Fibroblast of lung (primary cell): Measurements from ENCODE around the gene IGSF9B. TPM values are rescaled to one million over a fixed set of nuclear protein-coding genes. Genes with fewer than 3 reads are reported as not detected.

Experiments used
- DNase-seq, 2 donors: peaks; one replicate each; pipeline versions ENCODE4 v3.0.0 to v3.0.0-alpha.2; 2010; ENCODE audit warnings: low read depth in 2 of 2
- H2AFZ ChIP-seq: 2 replicates; pipeline ENCODE4 v1.5.1; 2012; ENCODE audit warnings: low read length, control low read depth, inconsistent platforms
- H3K27ac ChIP-seq: 2 replicates; pipeline ENCODE4 v1.5.1; 2011; ENCODE audit warnings: low read length, control low read depth; ENCODE audit not compliant: insufficient read depth
- H3K27me3 ChIP-seq: 2 replicates; pipeline ENCODE4 v1.5.1; 2011; ENCODE audit warnings: mild to moderate bottlenecking, low read length; ENCODE audit not compliant: control insufficient read depth, insufficient read depth
- H3K36me3 ChIP-seq: 2 replicates; pipeline ENCODE4 v1.5.1; 2011; ENCODE audit warnings: low read length; ENCODE audit not compliant: control insufficient read depth, insufficient read depth
- H3K4me1 ChIP-seq: 2 replicates; pipeline ENCODE4 v1.5.1; 2011; ENCODE audit warnings: low read length; ENCODE audit not compliant: control insufficient read depth, insufficient read depth; ENCODE audit errors: extremely low read depth
- H3K4me2 ChIP-seq: 2 replicates; pipeline ENCODE4 v1.5.1; 2011; ENCODE audit warnings: low read length, control low read depth; ENCODE audit not compliant: insufficient read depth; ENCODE audit errors: extremely low read depth
- H3K4me3 ChIP-seq, 4 experiments: fragments of 200-600 bp in 1 of 4; sonication (generic) in 1 of 4; replicated peaks in 1 of 4; 2 replicates each; pipeline ENCODE4 v1.5.1; 2011 to 2016; ENCODE audit warnings: low read length in 4 of 4, low read depth in 3 of 4, mild to moderate bottlenecking in 3 of 4, control low read depth in 2 of 4, inconsistent platforms in 1 of 4, mixed read lengths in 1 of 4; ENCODE audit not compliant: insufficient read depth in 1 of 4; ENCODE audit errors: control extremely low read depth in 1 of 4
- H3K79me2 ChIP-seq: 2 replicates; pipeline ENCODE4 v1.5.1; 2012; ENCODE audit warnings: mild to moderate bottlenecking, low read length, inconsistent platforms; ENCODE audit not compliant: control insufficient read depth, insufficient read depth
- H3K9ac ChIP-seq: 2 replicates; pipeline ENCODE4 v1.5.1; 2011; ENCODE audit warnings: mild to moderate bottlenecking, low read length, control low read depth; ENCODE audit not compliant: insufficient read depth
- H3K9me3 ChIP-seq: 2 replicates; pipeline ENCODE4 v1.5.1; 2012; ENCODE audit warnings: low read depth, low read length; ENCODE audit not compliant: control insufficient read depth, insufficient read depth
- H4K20me1 ChIP-seq: 2 replicates; pipeline ENCODE4 v1.5.1; 2011; ENCODE audit warnings: low read length; ENCODE audit not compliant: control insufficient read depth, insufficient read depth; ENCODE audit errors: extremely low read depth
- CTCF ChIP-seq, 2 donors: IDR thresholded peaks in 1 of 2; conservative IDR thresholded peaks in 1 of 2; 1 replicate in 1 of 2; 2 replicates in 1 of 2; pipeline ENCODE4 v1.5.1; 2011 to 2012; ENCODE audit warnings: low read length in 2 of 2, control low read depth in 1 of 2, inconsistent platforms in 1 of 2, low read depth in 1 of 2, mild to moderate bottlenecking in 1 of 2
- EZH2 ChIP-seq: IDR thresholded peaks from 2 replicates; pipeline ENCODE4 v1.5.1; 2012; ENCODE audit warnings: low read length, control low read depth, mild to moderate bottlenecking; ENCODE audit errors: missing control alignments
- polyA plus RNA-seq, 2 donors: library from polyadenylated mRNA; depleted of rRNA in 1 of 2; stranded (reverse) in 1 of 2; unstranded in 1 of 2; fragments of >200 nt; gene quantifications; 2 replicates each; pipeline ENCODE4 v1.2.1, GENCODE V29; 2011 to 2012; ENCODE audit warnings: missing spikeins in 1 of 2
- total RNA-seq: library from RNA; depleted of rRNA; stranded (reverse); fragments of >200 nt; gene quantifications from 2 replicates; pipeline ENCODE4 v1.2.1, GENCODE V29; 2014

The IGSF9B gene
- total and polyA plus RNA-seq, 2 donors (not counting 1 experiment from before 2014, with no cell fraction given), result under 0.01 TPM; not detected in 1

- TF ChIP-seq CTCF (conservative IDR thresholded peaks at IDR 0.05 in 1 of 2, IDR thresholded peaks at IDR 0.05 in 1 of 2; ENCODE audit: low read depth in 1 of 2, low read length in 2 of 2) (no peak), EZH2 (no peak)
- Histone ChIP-seq H4K20me1 (no peaks in the 10 kb centered on the region), H2AFZ (no peak overlapping the region), H3K9me3 (no peaks in the 10 kb centered on the region), H3K4me2 (no peak overlapping the region), H3K79me2 (no peaks in the 10 kb centered on the region), H3K4me1 (no peaks in the 10 kb centered on the region), H3K27ac (no peak overlapping the region), H3K36me3 (no peaks in the 10 kb centered on the region), H3K27me3 (peaks cover 19% of the 10 kb centered on the region), H3K9ac (no peak overlapping the region), H3K4me3 (no peak overlapping the region)
- no peak for DNase-seq
Observed at GRCh38 chr11:133950874-133951326, 5.9 kb downstream of the IGSF9B start.

- no peaks in the 10 kb centered on the region for H3K36me3 ChIP-seq
- H3K4me1 ChIP-seq, result no peaks in the 10 kb centered on the region
- no peak for DNase-seq
- H3K9ac ChIP-seq, result no peak overlapping the region
- no peaks in the 10 kb centered on the region for H3K79me2 ChIP-seq
- H3K27ac ChIP-seq, result no peak overlapping the region
- no peak overlapping the region for H3K4me2 ChIP-seq
- no peaks in the 10 kb centered on the region for H4K20me1 ChIP-seq
- no peak overlapping the region for H3K4me3 ChIP-seq
- no peak overlapping the region for H2AFZ ChIP-seq
- TF ChIP-seq EZH2 (no peak), CTCF (conservative IDR thresholded peaks at IDR 0.05 in 1 of 2, IDR thresholded peaks at IDR 0.05 in 1 of 2; ENCODE audit: low read depth in 1 of 2, low read length in 2 of 2) (no peak)
- no peaks in the 10 kb centered on the region for H3K9me3 ChIP-seq
- H3K27me3 ChIP-seq, result peaks cover 17% of the 10 kb centered on the region
Observed at GRCh38 chr11:133950421-133950820, 6.3 kb downstream of the IGSF9B start.

GRCh38 chr11:133949129-133949528, 7.6 kb downstream of the IGSF9B start:
- no peaks in the 10 kb centered on the region for H3K4me1 ChIP-seq

More at GRCh38 chr11:133949129-133949528, 7.6 kb downstream of the IGSF9B start:
- Histone ChIP-seq H3K36me3 (no peaks in the 10 kb centered on the region), H4K20me1 (no peaks in the 10 kb centered on the region), H3K9me3 (no peaks in the 10 kb centered on the region), H3K27me3 (peaks cover 8% of the 10 kb centered on the region), H2AFZ (no peak overlapping the region), H3K4me3 (no peak overlapping the region), H3K9ac (no peak overlapping the region), H3K79me2 (no peaks in the 10 kb centered on the region), H3K27ac (no peak overlapping the region), H3K4me2 (no peak overlapping the region)
- TF ChIP-seq EZH2, result no peak
- no peak for TF ChIP-seq CTCF (conservative IDR thresholded peaks at IDR 0.05 in 1 of 2, IDR thresholded peaks at IDR 0.05 in 1 of 2; ENCODE audit: low read depth in 1 of 2, low read length in 2 of 2)
- no peak for DNase-seq
